Measurements from ENCODE around the gene TESK1.

GRCh38 chr9:35659340-35659739 is 54.3 kb downstream of the TESK1 start:
- no peak for TF ChIP-seq CTCF (conservative IDR thresholded peaks at IDR 0.05; ENCODE audit: low read depth, low read length)
- TF ChIP-seq EZH2 (IDR thresholded peaks at IDR 0.05; ENCODE audit: borderline replicate concordance, low read depth, low read length, poor library complexity, severe bottlenecking) = no peak
